T-helper 1 cell treated with Interleukin-12 subunit alpha and Interleukin-12 subunit beta and Interleukin-4 antibody, amounts not matched to agents 30 μg/mL and 1 μg/mL, for 36 hours (primary cell): Measurements from ENCODE around the gene NEURL1B.

ENCODE experiments used
- H3K27ac Mint-ChIP-seq: one replicate; pipeline ENCODE4 v1.8.0; 2021; ENCODE audit warnings: mild to moderate bottlenecking, mixed read lengths
- H3K27me3 Mint-ChIP-seq: one replicate; pipeline ENCODE4 v1.8.0; 2021; ENCODE audit warnings: low read depth, mixed read lengths
- H3K36me3 Mint-ChIP-seq: one replicate; pipeline ENCODE4 v1.8.0; 2021; ENCODE audit warnings: low read depth, mixed read lengths
- H3K4me1 Mint-ChIP-seq: one replicate; pipeline ENCODE4 v1.8.0; 2021; ENCODE audit warnings: low read depth, mixed read lengths
- H3K4me3 Mint-ChIP-seq: one replicate; pipeline ENCODE4 v1.8.0; 2021; ENCODE audit warnings: mild to moderate bottlenecking, moderate library complexity, mixed read lengths
- H3K9me3 Mint-ChIP-seq: one replicate; pipeline ENCODE4 v1.8.0; 2021; ENCODE audit warnings: mixed read lengths

Gene NEURL1B

GRCh38 chr5:172622091-172623046, 18.7 kb upstream of the NEURL1B start:
- Mint-ChIP-seq H3K9me3 (no peaks in the 10 kb centered on the region), H3K27me3 (no peaks in the 10 kb centered on the region), H3K27ac (no peak overlapping the region), H3K36me3 (no peaks in the 10 kb centered on the region), H3K4me1 (no peaks in the 10 kb centered on the region), H3K4me3 (no peak overlapping the region)

GRCh38 chr5:172623313-172623980, 17.6 kb upstream of the NEURL1B start:
- no peaks in the 10 kb centered on the region for H3K4me1 Mint-ChIP-seq
- H3K27me3 Mint-ChIP-seq: peaks cover 5% of the 10 kb centered on the region
- no peak overlapping the region for H3K4me3 Mint-ChIP-seq
- H3K9me3 Mint-ChIP-seq: no peaks in the 10 kb centered on the region
- H3K27ac Mint-ChIP-seq: no peak overlapping the region
- H3K36me3 Mint-ChIP-seq: no peaks in the 10 kb centered on the region

GRCh38 chr5:172624083-172624995, 16.7 kb upstream of the NEURL1B start:
- H3K4me3 Mint-ChIP-seq: no peak overlapping the region
- no peaks in the 10 kb centered on the region for H3K36me3 Mint-ChIP-seq
- H3K4me1 Mint-ChIP-seq: no peaks in the 10 kb centered on the region
- H3K27ac Mint-ChIP-seq: no peak overlapping the region
- H3K27me3 Mint-ChIP-seq: peaks cover 6% of the 10 kb centered on the region
- H3K9me3 Mint-ChIP-seq: no peaks in the 10 kb centered on the region

- Mint-ChIP-seq H3K4me3 (no peak overlapping the region), H3K27me3 (peaks cover 6% of the 10 kb centered on the region), H3K36me3 (no peaks in the 10 kb centered on the region), H3K9me3 (no peaks in the 10 kb centered on the region), H3K27ac (no peak overlapping the region), H3K4me1 (no peaks in the 10 kb centered on the region)
Measured at GRCh38 chr5:172624996-172625964, 15.8 kb upstream of the NEURL1B start.

- no peaks in the 10 kb centered on the region for H3K4me1 Mint-ChIP-seq
- no peaks in the 10 kb centered on the region for H3K36me3 Mint-ChIP-seq
- no peak overlapping the region for H3K4me3 Mint-ChIP-seq
- H3K27me3 Mint-ChIP-seq: peaks cover 6% of the 10 kb centered on the region
- H3K27ac Mint-ChIP-seq: no peak overlapping the region
- H3K9me3 Mint-ChIP-seq: no peaks in the 10 kb centered on the region
Measured at GRCh38 chr5:172626031-172626581, 15.0 kb upstream of the NEURL1B start.

- H3K27me3 Mint-ChIP-seq: peaks cover 6% of the 10 kb centered on the region
- H3K4me1 Mint-ChIP-seq: no peaks in the 10 kb centered on the region
- H3K27ac Mint-ChIP-seq: no peak overlapping the region
- no peaks in the 10 kb centered on the region for H3K36me3 Mint-ChIP-seq
- H3K9me3 Mint-ChIP-seq: no peaks in the 10 kb centered on the region
- H3K4me3 Mint-ChIP-seq: no peak overlapping the region
Measured at GRCh38 chr5:172630082-172630481, 11.0 kb upstream of the NEURL1B start.

GRCh38 chr5:172630482-172630881, 10.6 kb upstream of the NEURL1B start:
- no peak overlapping the region for H3K4me3 Mint-ChIP-seq
- no peaks in the 10 kb centered on the region for H3K36me3 Mint-ChIP-seq
- H3K9me3 Mint-ChIP-seq: no peaks in the 10 kb centered on the region
- H3K27me3 Mint-ChIP-seq: peaks cover 6% of the 10 kb centered on the region
- H3K27ac Mint-ChIP-seq: no peak overlapping the region
- H3K4me1 Mint-ChIP-seq: no peaks in the 10 kb centered on the region

- Mint-ChIP-seq H3K27ac (no peak overlapping the region), H3K4me1 (no peaks in the 10 kb centered on the region), H3K27me3 (peaks cover 6% of the 10 kb centered on the region), H3K4me3 (no peak overlapping the region), H3K36me3 (no peaks in the 10 kb centered on the region), H3K9me3 (no peaks in the 10 kb centered on the region)
Measured at GRCh38 chr5:172630986-172631385, 10.1 kb upstream of the NEURL1B start.

GRCh38 chr5:172632346-172633092, 8.5 kb upstream of the NEURL1B start:
- Mint-ChIP-seq H3K4me1 (no peaks in the 10 kb centered on the region), H3K27ac (no peak overlapping the region), H3K9me3 (no peaks in the 10 kb centered on the region), H3K27me3 (peaks cover 6% of the 10 kb centered on the region), H3K36me3 (no peaks in the 10 kb centered on the region), H3K4me3 (no peak overlapping the region)

GRCh38 chr5:172633403-172633970, 7.6 kb upstream of the NEURL1B start:
- Mint-ChIP-seq H3K27me3 (peaks cover 4% of the 10 kb centered on the region), H3K36me3 (no peaks in the 10 kb centered on the region), H3K4me1 (no peaks in the 10 kb centered on the region), H3K27ac (no peak overlapping the region), H3K4me3 (no peak overlapping the region), H3K9me3 (no peaks in the 10 kb centered on the region)

- Mint-ChIP-seq H3K36me3 (no peaks in the 10 kb centered on the region), H3K4me1 (no peaks in the 10 kb centered on the region), H3K27ac (no peak overlapping the region), H3K27me3 (peaks cover 5% of the 10 kb centered on the region), H3K4me3 (no peak overlapping the region), H3K9me3 (no peaks in the 10 kb centered on the region)
Measured at GRCh38 chr5:172634106-172634899, 6.8 kb upstream of the NEURL1B start.

- H3K4me3 Mint-ChIP-seq: no peak overlapping the region
- no peaks in the 10 kb centered on the region for H3K4me1 Mint-ChIP-seq
- no peaks in the 10 kb centered on the region for H3K36me3 Mint-ChIP-seq
- peaks cover 11% of the 10 kb centered on the region for H3K27me3 Mint-ChIP-seq
- H3K27ac Mint-ChIP-seq: no peak overlapping the region
- H3K9me3 Mint-ChIP-seq: no peaks in the 10 kb centered on the region
Measured at GRCh38 chr5:172635038-172635437, 6.0 kb upstream of the NEURL1B start.
